ENCODE measurements around the gene IFRD2. TPM values are rescaled to one million over a fixed set of nuclear protein-coding genes. Genes with fewer than 3 reads are reported as not detected.

Gene IFRD2
- total and polyA plus RNA-seq, 2 of the 13 experiments (the other 11 are each of a cell fraction or from before 2014, with no cell fraction given), result 32.8 to 96.1 TPM

GRCh38 chr3:50264383-50264963 lies 27.8 kb downstream of the IFRD2 start (continued):
- TF ChIP-seq MYPOP (CRISPR knock-in tag; IDR thresholded peaks at IDR 0.05) (0 out of 2 replicates have a peak, but pooled peaks have one; percentile 17), NR2F1 (CRISPR knock-in tag; IDR thresholded peaks at IDR 0.05) (peak in 1 of 2 experiments; percentile 54; a peak in 1 of 4 replicates), ZNF510 (CRISPR knock-in tag; IDR thresholded peaks at IDR 0.05; ENCODE audit: low read depth) (no peak), CBFB (CRISPR knock-in tag; IDR thresholded peaks at IDR 0.05) (0 out of 2 replicates have a peak, but pooled peaks have one; percentile 41), ZNF274 (CRISPR knock-in tag; IDR thresholded peaks at IDR 0.05) (no peak), MATR3 (CRISPR knock-in tag; IDR thresholded peaks at IDR 0.05) (no peak), SOX13 (IDR thresholded peaks at IDR 0.05) (0 out of 2 replicates have a peak, but pooled peaks have one; percentile 29), SOX13 (CRISPR knock-in tag; conservative IDR thresholded peaks at IDR 0.05 in 1 of 2, IDR thresholded peaks at IDR 0.05 in 1 of 2) (peak in 1 of 2 experiments; percentile 63; a peak in 2 of 4 replicates), CEBPG (CRISPR knock-in tag; IDR thresholded peaks at IDR 0.05) (peak; percentile 4; the same call in 1 of the 2 replicates), ATM (IDR thresholded peaks at IDR 0.05; ENCODE audit: borderline replicate concordance) (no peak), NR2F6 (IDR thresholded peaks at IDR 0.05) (peak; percentile 60), NR2F6 (CRISPR knock-in tag; IDR thresholded peaks at IDR 0.05) (no peak; the same call in none of the 2 replicates), PPARG (CRISPR knock-in tag; conservative IDR thresholded peaks at IDR 0.05) (peak; percentile 52; the same call in 1 of the 2 replicates), HIC2 (CRISPR knock-in tag; IDR thresholded peaks at IDR 0.05; ENCODE audit: low read depth) (peak; percentile 81), SMAD3 (CRISPR knock-in tag; IDR thresholded peaks at IDR 0.05) (peak; percentile 66; the same call in 1 of the 2 replicates), TSC22D2 (CRISPR knock-in tag; IDR thresholded peaks at IDR 0.05; ENCODE audit: borderline replicate concordance) (no peak), ELF1 (CRISPR knock-in tag; IDR thresholded peaks at IDR 0.05) (peak; percentile 11; the same call in 1 of the 2 replicates), ATF7 (IDR thresholded peaks at IDR 0.05) (peak; percentile 61), ATF7 (CRISPR knock-in tag; IDR thresholded peaks at IDR 0.05) (peak; percentile 96), SNAPC4 (CRISPR knock-in tag; IDR thresholded peaks at IDR 0.05) (peak; percentile 47; the same call in 1 of the 2 replicates), ZNF614 (CRISPR knock-in tag; IDR thresholded peaks at IDR 0.05; ENCODE audit: borderline replicate concordance) (peak; percentile 89), ZNF788 (CRISPR knock-in tag; IDR thresholded peaks at IDR 0.05; ENCODE audit: borderline replicate concordance) (0 out of 2 replicates have a peak, but pooled peaks have one; percentile 31), THAP11 (CRISPR knock-in tag; IDR thresholded peaks at IDR 0.05) (peak; percentile 42; the same call in 1 of the 2 replicates), ZSCAN25 (CRISPR knock-in tag; IDR thresholded peaks at IDR 0.05) (peak; percentile 96), ZMYM2 (CRISPR knock-in tag; IDR thresholded peaks at IDR 0.05) (no peak)

All from HepG2 (cell line).